MM.1S (cell line): ENCODE measurements around the gene SRP19.
A peak's percentile ranks its signal among the peaks of the same experiment; 100 is the strongest.

Experiments
- DNase-seq: peaks from one replicate; pipeline ENCODE4 v3.0.0-alpha.2; 2015
- H2AFZ ChIP-seq: fragments of 300-600 bp; sonication (generic); 2 replicates; pipeline ENCODE4 v1.6.0; 2016; ENCODE audit warnings: antibody characterized with exemption, low read length
- H3F3A ChIP-seq: fragments of 300-600 bp; sonication (generic); 2 replicates; pipeline ENCODE4 v1.6.1; 2016; ENCODE audit warnings: mild to moderate bottlenecking, antibody characterized with exemption, low read length, moderate library complexity, mixed read lengths; ENCODE audit not compliant: insufficient read depth
- H3K27ac ChIP-seq: fragments of 300-600 bp; sonication (generic); 2 replicates; pipeline ENCODE4 v1.5.1; 2016; ENCODE audit warnings: mild to moderate bottlenecking, low read length
- H3K27me3 ChIP-seq: fragments of 300-600 bp; sonication (generic); replicated peaks from 2 replicates; pipeline ENCODE4 v1.6.0; 2016; ENCODE audit warnings: low read length; ENCODE audit not compliant: insufficient read depth
- H3K36me3 ChIP-seq: fragments of 300-600 bp; sonication (generic); replicated peaks from 2 replicates; pipeline ENCODE4 v1.6.1; 2016; ENCODE audit warnings: mild to moderate bottlenecking, low read length, mixed read lengths; ENCODE audit not compliant: insufficient read depth
- H3K4me1 ChIP-seq: fragments of 300-600 bp; sonication (generic); 2 replicates; pipeline ENCODE4 v1.6.1; 2016; ENCODE audit warnings: low read length, mixed read lengths
- H3K4me2 ChIP-seq: fragments of 300-600 bp; sonication (generic); 2 replicates; pipeline ENCODE4 v1.6.0; 2016; ENCODE audit warnings: low read depth, low read length
- H3K4me3 ChIP-seq: fragments of 300-600 bp; sonication (generic); 2 replicates; pipeline ENCODE4 v1.5.1; 2016; ENCODE audit warnings: low read length, mixed read lengths
- H3K79me2 ChIP-seq: fragments of 300-600 bp; sonication (generic); 2 replicates; pipeline ENCODE4 v1.6.1; 2016; ENCODE audit warnings: mixed run types, low read length, mixed read lengths
- H3K9ac ChIP-seq: fragments of 300-600 bp; sonication (generic); 2 replicates; pipeline ENCODE4 v1.6.1; 2016; ENCODE audit warnings: low read length, mixed read lengths
- H3K9me2 ChIP-seq: fragments of 300-600 bp; sonication (generic); replicated peaks from 2 replicates; pipeline ENCODE4 v1.6.1; 2016; ENCODE audit warnings: mild to moderate bottlenecking, low read length, mixed read lengths; ENCODE audit not compliant: insufficient read depth
- H3K9me3 ChIP-seq: fragments of 300-600 bp; sonication (generic); replicated peaks from 2 replicates; pipeline ENCODE4 v1.6.1; 2016; ENCODE audit warnings: mild to moderate bottlenecking, low read length, mixed read lengths; ENCODE audit not compliant: insufficient read depth
- H4K20me1 ChIP-seq: fragments of 300-600 bp; sonication (generic); 2 replicates; pipeline ENCODE4 v1.6.1; 2016; ENCODE audit warnings: mild to moderate bottlenecking, low read length, moderate library complexity, mixed read lengths; ENCODE audit not compliant: insufficient read depth
- EZH2 ChIP-seq: fragments of 300-600 bp; sonication (generic); optimal IDR thresholded peaks from 2 replicates; pipeline ENCODE3; 2017; ENCODE audit warnings: low read depth, mild to moderate bottlenecking, antibody characterized with exemption, low read length, mixed read lengths
- EZH2phosphoT487 ChIP-seq: fragments of 300-600 bp; sonication (generic); IDR thresholded peaks from 2 replicates; pipeline ENCODE4 v1.6.1; 2018; ENCODE audit warnings: antibody characterized with exemption, low read length
- TF ChIP-seq, protein P1 (sequence below): fragments of 300-600 bp; sonication (generic); IDR thresholded peaks from 2 replicates; pipeline ENCODE4 v1.5.1; 2016; ENCODE audit warnings: antibody characterized with exemption, low read length, mixed read lengths

The SRP19 gene

DNA sequence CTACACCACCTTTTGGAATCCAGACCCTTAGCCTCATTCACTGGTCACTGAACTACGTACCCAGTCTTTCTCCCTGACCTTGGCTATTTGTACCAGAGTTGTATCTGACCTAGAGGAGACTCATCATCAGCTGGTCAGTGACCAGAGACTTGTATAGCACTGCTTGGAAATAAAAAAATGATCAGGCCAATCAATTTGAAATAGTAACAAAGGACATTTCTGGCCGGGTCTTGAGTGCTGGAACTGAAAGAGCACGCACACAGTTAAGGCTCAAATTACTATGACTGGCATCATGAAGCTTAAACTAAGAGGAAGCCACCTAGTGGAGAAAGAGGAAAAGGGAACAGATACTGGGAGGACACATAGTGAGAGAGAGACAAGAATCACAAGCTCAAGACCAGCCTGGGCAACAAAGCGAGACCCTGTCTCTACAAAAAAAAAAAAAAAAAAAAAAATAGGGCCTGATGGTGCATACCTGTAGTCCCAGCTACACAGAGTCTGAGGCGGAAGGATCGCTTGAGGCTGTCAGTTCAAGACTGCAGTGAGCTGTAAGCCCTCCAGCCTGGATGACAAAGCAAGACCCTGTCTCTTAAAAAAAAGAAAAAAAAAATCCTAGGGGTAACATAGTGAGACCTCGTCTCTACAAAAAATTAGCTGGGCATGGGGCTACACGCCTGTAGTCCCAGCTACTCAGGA, 12.8 kb upstream of the SRP19 start:
- no peaks in the 10 kb centered on the region for H3K9me2 ChIP-seq
- H3K9ac ChIP-seq: no peak overlapping the region
- no peaks in the 10 kb centered on the region for H4K20me1 ChIP-seq
- no peaks in the 10 kb centered on the region for H3K79me2 ChIP-seq
- peak overlapping the region; percentile 56 for H3K4me2 ChIP-seq
- peaks cover 3% of the 10 kb centered on the region; the same call in 1 of the 2 replicates for H3K4me1 ChIP-seq
- peak; percentile 81 for DNase-seq
- no peaks in the 10 kb centered on the region for H3F3A ChIP-seq
- no peak for TF ChIP-seq EZH2phosphoT487
- TF ChIP-seq, protein P1, sequence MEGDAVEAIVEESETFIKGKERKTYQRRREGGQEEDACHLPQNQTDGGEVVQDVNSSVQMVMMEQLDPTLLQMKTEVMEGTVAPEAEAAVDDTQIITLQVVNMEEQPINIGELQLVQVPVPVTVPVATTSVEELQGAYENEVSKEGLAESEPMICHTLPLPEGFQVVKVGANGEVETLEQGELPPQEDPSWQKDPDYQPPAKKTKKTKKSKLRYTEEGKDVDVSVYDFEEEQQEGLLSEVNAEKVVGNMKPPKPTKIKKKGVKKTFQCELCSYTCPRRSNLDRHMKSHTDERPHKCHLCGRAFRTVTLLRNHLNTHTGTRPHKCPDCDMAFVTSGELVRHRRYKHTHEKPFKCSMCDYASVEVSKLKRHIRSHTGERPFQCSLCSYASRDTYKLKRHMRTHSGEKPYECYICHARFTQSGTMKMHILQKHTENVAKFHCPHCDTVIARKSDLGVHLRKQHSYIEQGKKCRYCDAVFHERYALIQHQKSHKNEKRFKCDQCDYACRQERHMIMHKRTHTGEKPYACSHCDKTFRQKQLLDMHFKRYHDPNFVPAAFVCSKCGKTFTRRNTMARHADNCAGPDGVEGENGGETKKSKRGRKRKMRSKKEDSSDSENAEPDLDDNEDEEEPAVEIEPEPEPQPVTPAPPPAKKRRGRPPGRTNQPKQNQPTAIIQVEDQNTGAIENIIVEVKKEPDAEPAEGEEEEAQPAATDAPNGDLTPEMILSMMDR: peak; percentile 73
- H2AFZ ChIP-seq: no peak overlapping the region
- H3K36me3 ChIP-seq: no peaks in the 10 kb centered on the region
- H3K27me3 ChIP-seq: no peaks in the 10 kb centered on the region
- H3K9me3 ChIP-seq: no peaks in the 10 kb centered on the region
- no peak overlapping the region; the same call in 1 of the 2 replicates for H3K4me3 ChIP-seq
- H3K27ac ChIP-seq: no peak overlapping the region

DNA sequence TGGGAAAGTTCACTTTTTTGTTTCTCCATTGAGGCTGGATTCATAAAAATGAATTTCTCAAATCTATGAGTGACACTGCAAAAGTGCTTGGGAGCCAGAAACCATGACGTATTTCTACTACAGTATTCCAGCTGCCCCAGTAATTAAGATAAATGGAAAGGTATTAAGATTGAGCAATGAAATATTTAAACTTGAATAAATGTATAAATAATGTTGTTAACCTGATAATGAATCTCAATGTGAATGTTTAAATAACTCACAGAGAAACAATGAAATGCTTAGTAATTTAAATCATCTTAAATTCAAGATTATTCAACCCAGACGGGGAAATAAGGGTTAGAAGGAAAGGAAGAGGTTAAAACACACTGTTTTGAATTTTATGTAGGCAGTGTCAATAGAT, 11.2 kb upstream of the SRP19 start:
- Histone ChIP-seq H3K9me3 (no peaks in the 10 kb centered on the region), H3K36me3 (no peaks in the 10 kb centered on the region), H3K9ac (no peak overlapping the region), H3F3A (no peaks in the 10 kb centered on the region), H3K27ac (no peak overlapping the region), H3K27me3 (no peaks in the 10 kb centered on the region), H3K4me1 (peaks cover 3% of the 10 kb centered on the region; the same call in 1 of the 2 replicates), H3K9me2 (no peaks in the 10 kb centered on the region), H3K4me2 (no peak overlapping the region), H4K20me1 (no peaks in the 10 kb centered on the region), H3K4me3 (no peak overlapping the region), H3K79me2 (no peaks in the 10 kb centered on the region), H2AFZ (no peak overlapping the region)
- TF ChIP-seq EZH2 (no peak), EZH2phosphoT487 (no peak)
- TF ChIP-seq, protein P1: no peak
- DNase-seq: no peak

DNA sequence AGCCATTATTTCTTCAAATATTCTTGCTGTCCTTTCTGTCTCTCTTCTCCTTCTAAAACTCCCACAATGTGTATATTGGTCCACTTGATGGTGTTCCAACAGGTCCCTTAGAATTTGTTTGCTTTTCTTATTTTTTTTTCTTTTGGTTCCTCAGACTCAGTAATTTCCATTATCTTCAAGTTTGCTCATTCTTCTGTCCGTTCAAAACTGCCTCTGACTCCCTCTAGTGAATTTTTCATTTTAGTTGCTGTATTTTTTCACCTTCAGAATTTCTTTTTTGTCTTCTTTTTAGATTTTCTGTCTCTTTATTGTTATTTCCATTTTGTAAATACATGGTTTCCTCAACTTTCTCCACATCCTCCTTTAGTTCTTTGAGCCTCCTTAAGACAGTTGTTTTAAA, 6.4 kb upstream of the SRP19 start:
- Histone ChIP-seq H3K36me3 (no peaks in the 10 kb centered on the region), H3K4me1 (no peaks in the 10 kb centered on the region; the same call in 1 of the 2 replicates), H3K4me3 (no peak overlapping the region), H3K9me3 (no peaks in the 10 kb centered on the region), H3K9ac (no peak overlapping the region), H3K9me2 (no peaks in the 10 kb centered on the region), H3F3A (no peaks in the 10 kb centered on the region), H3K27me3 (no peaks in the 10 kb centered on the region), H3K4me2 (no peak overlapping the region), H3K79me2 (no peaks in the 10 kb centered on the region), H4K20me1 (no peaks in the 10 kb centered on the region), H2AFZ (no peak overlapping the region), H3K27ac (no peak overlapping the region)
- TF ChIP-seq, protein P1: no peak
- TF ChIP-seq EZH2phosphoT487 (no peak), EZH2 (no peak)
- DNase-seq: no peak
